ENCODE measurements around the gene EPHX1.

DNA sequence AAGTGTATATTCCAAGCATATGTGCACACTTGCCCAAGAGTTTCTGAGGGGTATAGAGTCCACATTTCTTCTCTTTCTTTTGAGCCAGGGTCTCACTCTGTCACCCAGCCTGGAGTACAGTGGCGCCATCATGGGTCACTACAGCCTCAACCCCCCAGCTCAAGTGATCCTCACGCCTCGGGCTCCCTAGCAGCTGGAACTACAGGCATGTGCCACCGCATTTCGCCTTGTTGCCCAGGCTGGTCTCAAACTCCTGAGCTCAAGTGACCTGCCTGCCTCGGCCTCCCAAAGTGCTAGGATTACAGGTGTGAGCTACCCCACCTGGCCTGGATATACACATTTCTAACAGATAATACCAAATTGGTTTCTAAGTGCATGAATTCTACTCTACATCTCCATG, 49.4 kb upstream of the EPHX1 start:
- TF ChIP-seq, protein P1, sequence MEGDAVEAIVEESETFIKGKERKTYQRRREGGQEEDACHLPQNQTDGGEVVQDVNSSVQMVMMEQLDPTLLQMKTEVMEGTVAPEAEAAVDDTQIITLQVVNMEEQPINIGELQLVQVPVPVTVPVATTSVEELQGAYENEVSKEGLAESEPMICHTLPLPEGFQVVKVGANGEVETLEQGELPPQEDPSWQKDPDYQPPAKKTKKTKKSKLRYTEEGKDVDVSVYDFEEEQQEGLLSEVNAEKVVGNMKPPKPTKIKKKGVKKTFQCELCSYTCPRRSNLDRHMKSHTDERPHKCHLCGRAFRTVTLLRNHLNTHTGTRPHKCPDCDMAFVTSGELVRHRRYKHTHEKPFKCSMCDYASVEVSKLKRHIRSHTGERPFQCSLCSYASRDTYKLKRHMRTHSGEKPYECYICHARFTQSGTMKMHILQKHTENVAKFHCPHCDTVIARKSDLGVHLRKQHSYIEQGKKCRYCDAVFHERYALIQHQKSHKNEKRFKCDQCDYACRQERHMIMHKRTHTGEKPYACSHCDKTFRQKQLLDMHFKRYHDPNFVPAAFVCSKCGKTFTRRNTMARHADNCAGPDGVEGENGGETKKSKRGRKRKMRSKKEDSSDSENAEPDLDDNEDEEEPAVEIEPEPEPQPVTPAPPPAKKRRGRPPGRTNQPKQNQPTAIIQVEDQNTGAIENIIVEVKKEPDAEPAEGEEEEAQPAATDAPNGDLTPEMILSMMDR (IDR thresholded peaks at IDR 0.05), result no peak
- no peak for TF ChIP-seq ZFX (IDR thresholded peaks at IDR 0.05; ENCODE audit: borderline replicate concordance)
